Right ventricle myocardium superior (tissue), 1 donor: ENCODE measurements around the gene TUBB3. TPM values are rescaled to one million over a fixed set of nuclear protein-coding genes. Genes with fewer than 3 reads are reported as not detected.
"Not testable (repeated sequence)": the region's sequence is repeated elsewhere in the genome, so short reads cannot be mapped to it uniquely, and the experiment has no call there.

ENCODE experiments used
- ATAC-seq: fragments of 200-7000 bp; cut with Tn5 transposase; one replicate; pipeline ENCODE4 v1.9.1; 2020; ENCODE audit warnings: mild to moderate bottlenecking; ENCODE audit not compliant: poor library complexity
- DNase-seq: peaks from one replicate; pipeline ENCODE4 v3.0.0-alpha.2; 2020
- intact Hi-C: fragments of 100-400 bp; cut with DNase I; formaldehyde crosslinking; loops from one replicate; pipeline ENCODE4 v1.11.2; 2022
- total RNA-seq: library from RNA; stranded (reverse); fragmentation: NEBNext Ultra II Directional; extraction: Animal tissue kit (Norgen Biotek cat#: 25700); gene quantifications from one replicate; pipeline ENCODE4 v1.2.1, GENCODE V29; 2021
- donor health status: DM: no; HTN: yes; CAD: no; lungs with severe emphysema.

Gene TUBB3
- total RNA-seq, 1 donor from 2014 or later = 1.8 TPM

DNA sequence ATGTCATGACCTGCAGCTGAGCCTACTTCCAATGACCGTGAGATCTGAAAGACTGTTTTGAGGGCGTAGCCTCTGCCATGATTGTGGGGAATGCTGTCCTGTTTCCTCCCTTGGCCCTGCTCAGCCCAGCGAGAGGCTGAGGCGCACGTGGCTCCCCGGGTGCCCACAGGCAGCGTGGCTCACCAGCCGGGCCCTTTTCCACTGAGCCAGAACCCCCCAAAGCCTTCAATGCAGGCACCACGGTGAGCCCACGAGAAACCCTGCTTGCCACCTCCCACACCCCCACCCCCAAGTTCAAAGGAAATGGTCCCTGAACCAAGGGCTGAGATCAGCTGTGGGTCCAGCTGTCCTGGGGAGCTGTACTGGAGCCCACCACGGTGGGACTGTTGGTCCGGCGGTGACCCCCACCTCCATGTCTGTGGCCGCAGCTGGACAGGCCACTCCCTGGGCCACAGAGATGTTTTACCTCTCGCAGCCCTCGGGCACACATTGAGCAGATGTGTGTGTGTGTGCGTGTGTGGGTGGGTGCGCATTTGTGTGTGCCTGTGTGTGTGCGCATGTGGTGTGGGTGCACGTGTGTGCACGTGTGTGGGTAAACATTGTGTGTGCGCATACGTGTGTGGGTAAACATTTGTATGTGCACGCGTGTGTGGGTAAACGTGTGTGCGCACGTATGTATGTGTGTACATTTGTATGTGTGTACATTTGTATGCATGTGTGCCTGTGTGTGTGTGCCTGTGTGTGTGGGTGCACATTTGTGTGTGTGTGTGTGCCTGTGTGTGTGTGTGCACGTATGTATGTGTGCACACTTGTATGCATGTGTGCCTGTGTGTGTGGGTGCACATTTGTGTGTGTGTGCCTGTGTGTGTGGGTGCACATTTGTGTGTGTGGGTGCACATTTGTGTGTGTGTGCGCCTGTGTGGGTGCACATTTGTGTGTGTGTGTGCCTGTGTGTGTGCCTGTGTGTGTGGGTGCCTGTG, 9.4 kb upstream of the TUBB3 start:
- ATAC-seq (no peak), DNase-seq (no peak)
- intact Hi-C loops = no loop called here

DNA sequence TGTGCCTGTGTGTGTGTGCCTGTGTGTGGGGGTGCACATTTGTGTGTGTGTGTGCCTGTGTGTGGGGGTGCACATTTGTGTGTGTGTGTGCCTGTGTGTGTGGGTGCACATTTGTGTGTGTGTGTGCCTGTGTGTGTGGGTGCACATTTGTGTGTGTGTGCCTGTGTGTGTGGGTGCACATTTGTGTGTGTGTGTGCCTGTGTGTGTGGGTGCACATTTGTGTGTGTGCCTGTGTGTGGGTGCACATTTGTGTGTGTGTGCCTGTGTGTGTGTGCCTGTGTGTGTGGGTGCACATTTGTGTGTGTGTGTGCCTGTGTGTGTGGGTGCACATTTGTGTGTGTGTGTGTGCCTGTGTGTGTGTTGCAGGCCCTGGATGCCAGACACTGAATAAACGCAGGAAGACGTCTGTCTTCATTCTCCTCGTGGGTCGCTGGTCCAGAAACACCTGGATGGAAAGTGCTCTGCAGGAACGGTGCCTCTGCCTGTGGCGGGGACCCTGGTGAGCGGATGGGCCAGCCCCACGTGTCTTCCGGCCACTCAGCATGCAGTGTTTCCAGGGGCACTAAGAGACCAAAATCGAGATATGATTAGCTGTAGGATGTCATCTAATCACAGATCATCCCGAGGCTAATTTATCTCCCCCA, 8.4 kb upstream of the TUBB3 start:
- ATAC-seq, intact Hi-C loops: not testable (repeated sequence)

DNA sequence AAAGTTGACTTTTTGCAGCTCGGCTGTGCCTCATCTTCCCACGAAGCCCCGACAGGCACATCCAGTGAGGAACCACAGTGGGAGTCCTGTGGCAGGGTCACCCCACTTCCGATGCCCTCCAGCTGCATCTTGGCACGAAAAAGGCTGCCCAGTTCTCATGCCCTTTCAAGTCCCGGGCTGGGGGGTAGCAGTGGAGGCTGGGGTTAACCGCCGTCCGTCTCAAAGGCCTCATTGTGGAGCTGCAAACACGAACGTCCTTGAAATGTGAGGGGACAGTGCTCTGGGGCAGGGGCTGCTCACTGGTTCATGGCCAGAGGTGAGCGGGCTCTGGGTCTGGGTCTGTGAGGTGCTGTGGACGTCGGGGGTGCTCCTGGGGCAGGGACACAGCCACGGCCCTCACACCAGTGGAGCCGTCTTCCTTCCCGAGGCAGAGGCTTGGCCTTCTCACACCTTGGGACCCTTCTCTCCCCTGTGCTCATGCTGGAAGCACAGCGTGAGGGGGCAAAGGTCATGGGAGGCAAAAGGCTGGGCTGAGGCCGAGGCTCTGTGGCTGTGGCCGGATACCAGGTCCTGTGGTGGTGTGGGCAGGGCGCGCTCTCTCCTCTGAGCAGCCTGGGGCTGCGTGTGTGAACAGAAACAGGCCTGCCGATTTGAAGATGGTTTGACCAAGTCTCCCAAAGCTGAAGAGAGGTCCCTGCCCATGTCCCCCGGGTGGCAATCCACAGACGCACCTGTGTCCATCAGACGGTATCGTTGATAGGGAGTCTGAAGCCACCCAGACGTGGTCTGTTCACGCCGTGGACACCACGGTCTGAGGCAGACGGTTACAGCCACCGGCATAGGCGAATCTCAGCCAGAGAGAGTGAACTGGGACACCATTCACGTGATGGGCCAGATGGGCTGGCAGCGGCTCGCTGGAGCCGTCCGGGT, 7.6 kb upstream of the TUBB3 start:
- ATAC-seq = no peak
- intact Hi-C loops = no loop called here
- no peak for DNase-seq

More for the DNA sequence above, 8.4 kb upstream of the TUBB3 start:
- DNase-seq = not testable (repeated sequence)

DNA sequence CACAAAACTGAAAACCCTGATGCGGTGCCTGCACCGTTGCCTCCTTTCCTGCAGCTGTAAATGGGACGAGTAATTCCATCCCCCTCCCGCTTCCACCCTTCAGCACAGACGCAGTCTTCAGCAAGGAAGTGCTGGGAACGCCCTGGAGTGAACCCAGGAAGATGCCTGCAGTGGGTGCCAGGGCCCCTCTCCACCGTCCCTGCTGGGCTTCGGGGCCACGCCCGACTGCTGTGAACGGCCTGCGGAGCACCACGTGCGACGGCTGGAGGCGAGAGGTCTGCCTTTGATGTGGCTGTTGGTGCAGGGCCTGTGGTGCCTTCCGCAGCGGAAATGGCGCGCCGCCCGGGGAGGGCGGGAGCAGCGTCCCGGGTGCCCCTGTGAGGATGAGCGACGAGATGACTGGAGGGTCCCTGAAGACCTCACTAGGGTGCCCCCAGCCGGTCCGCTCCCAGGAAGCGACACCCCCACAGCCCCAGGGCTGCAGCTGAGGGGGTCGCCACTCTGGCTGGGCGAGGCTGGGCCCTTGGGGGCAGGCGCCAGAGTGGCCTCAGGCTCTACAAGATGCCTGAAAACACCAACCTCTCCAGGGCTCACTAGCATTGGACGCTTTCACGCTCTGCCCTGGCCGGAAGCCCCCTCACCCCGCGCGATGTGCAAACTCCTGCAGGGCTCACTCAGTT, 5.2 kb upstream of the TUBB3 start:
- ATAC-seq = peak; percentile 75
- intact Hi-C loops = no loop called here
- peak; percentile 91 for DNase-seq

DNA sequence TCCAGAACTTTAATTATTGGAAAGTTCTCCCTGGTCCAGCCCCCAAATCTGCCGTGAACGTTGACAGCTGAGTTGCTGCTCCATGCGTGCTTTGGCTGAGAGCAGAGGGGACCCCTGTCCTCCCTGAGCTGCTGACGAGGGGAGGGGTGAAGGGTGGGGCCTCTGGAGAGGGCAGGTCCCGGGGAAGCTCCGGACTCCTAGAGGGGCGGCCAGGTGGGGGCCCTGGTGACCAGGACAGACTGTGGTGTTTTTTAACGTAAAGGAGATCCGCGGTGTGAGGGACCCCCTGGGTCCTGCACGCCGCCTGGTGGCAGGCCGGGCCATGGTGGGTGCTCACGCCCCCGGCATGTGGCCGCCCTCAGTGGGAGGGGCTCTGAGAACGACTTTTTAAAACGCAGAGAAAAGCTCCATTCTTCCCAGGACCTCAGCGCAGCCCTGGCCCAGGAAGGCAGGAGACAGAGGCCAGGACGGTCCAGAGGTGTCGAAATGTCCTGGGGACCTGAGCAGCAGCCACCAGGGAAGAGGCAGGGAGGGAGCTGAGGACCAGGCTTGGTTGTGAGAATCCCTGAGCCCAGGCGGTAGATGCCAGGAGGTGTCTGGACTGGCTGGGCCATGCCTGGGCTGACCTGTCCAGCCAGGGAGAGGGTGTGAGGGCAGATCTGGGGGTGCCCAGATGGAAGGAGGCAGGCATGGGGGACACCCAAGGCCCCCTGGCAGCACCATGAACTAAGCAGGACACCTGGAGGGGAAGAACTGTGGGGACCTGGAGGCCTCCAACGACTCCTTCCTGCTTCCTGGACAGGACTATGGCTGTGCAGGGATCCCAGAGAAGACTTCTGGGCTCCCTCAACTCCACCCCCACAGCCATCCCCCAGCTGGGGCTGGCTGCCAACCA, 4.4 kb upstream of the TUBB3 start, which contains the start of gene MC1R:
Gene MC1R (plus strand): TSS at position 410 of the 895 bp plus-strand sequence. CDS start 397 bp downstream, at position 807.
- DNase-seq (no peak), ATAC-seq (peak; percentile 7)
- intact Hi-C loops = no loop called here

DNA sequence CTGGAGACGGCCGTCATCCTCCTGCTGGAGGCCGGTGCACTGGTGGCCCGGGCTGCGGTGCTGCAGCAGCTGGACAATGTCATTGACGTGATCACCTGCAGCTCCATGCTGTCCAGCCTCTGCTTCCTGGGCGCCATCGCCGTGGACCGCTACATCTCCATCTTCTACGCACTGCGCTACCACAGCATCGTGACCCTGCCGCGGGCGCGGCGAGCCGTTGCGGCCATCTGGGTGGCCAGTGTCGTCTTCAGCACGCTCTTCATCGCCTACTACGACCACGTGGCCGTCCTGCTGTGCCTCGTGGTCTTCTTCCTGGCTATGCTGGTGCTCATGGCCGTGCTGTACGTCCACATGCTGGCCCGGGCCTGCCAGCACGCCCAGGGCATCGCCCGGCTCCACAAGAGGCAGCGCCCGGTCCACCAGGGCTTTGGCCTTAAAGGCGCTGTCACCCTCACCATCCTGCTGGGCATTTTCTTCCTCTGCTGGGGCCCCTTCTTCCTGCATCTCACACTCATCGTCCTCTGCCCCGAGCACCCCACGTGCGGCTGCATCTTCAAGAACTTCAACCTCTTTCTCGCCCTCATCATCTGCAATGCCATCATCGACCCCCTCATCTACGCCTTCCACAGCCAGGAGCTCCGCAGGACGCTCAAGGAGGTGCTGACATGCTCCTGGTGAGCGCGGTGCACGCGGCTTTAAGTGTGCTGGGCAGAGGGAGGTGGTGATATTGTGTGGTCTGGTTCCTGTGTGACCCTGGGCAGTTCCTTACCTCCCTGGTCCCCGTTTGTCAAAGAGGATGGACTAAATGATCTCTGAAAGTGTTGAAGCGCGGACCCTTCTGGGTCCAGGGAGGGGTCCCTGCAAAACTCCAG, 3.4 kb upstream of the TUBB3 start:
- no peak for DNase-seq
- intact Hi-C loops = no loop called here

DNA sequence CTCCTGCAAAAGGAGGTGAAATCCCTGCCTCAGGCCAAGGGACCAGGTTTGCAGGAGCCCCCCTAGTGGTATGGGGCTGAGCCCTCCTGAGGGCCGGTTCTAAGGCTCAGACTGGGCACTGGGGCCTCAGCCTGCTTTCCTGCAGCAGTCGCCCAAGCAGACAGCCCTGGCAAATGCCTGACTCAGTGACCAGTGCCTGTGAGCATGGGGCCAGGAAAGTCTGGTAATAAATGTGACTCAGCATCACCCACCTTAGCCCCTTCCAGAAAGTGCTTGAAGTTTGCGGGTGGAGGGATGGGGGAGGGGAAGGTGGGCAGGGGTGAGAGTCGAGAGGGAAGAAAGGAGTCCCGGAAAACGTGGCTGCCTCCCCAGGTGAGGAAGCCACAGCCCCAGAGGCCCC, 2.4 kb upstream of the TUBB3 start:
- intact Hi-C loops = no loop called here
- DNase-seq = no peak

More for the DNA sequence above, 3.4 kb upstream of the TUBB3 start:
- ATAC-seq = no peak

DNA sequence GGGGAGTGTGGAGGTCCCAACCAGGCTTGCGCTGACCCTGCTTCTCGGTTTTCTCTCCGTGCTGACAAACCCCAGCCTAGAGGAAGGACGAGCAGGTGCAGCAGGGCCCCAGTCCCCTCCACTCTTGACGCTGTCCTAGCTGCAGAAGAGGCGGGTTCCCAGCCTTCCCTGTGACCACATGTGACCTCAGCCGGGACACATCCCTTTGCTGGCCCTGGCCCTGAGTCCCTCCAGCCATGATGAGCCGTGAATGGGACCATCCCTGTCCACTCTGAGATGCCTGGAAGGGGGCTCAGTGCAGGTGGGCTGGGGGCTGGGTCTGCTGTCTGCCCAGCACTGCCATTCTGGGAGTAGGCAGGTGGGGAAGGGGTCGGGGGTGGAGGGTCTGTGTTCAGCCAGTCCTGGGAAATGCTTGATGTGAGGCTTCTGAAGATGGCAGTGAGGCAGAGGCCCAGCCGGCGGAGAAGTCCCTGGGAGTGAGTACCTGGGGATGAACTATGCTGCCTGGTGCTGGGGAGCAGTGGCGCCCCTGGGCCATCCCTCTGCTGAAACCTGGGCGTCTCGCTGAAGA, 1.9 kb upstream of the TUBB3 start:
- DNase-seq (no peak), ATAC-seq (no peak)
- intact Hi-C loops = no loop called here

More for the DNA sequence above, 2.4 kb upstream of the TUBB3 start:
- ATAC-seq = no peak

DNA sequence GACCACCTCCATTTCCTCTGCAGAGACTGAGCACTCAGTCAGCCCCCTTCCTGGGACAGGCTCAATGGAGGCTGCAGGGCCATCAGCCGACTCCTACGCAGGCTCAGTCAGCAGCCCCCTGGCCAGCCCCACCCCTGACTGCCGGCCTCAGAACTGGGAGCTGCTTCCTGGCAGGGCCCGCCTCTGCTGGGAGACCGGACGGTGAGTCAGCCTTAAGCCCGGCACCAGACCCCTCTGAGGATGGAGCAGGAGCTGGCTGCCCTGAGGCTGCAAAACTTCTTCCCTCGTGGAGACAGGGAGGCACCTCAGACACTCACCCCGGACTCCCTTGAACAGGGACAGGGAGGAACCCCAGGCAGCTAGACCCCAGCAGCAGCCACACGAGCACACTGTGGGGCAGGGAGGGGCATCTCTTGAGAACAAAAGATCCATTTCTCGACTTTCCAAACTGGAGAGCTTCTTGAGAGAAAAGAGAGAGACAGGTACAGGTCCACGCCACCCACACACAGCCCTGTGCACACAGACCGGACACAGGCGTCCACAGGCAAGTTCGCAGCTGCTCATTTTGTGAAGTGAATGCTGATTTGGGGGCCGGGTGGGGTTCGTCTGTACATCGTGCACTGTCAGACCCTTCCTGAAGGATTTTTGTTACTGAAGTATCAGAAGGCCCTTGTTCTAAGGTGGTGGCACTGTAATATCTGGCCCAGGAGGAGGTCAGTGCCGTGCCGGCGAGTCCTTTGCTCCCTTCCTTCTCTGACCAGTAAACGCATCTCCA, 1.3 kb upstream of the TUBB3 start:
- intact Hi-C loops = no loop called here
- ATAC-seq (peak; percentile 29), DNase-seq (peak; percentile 89)

DNA sequence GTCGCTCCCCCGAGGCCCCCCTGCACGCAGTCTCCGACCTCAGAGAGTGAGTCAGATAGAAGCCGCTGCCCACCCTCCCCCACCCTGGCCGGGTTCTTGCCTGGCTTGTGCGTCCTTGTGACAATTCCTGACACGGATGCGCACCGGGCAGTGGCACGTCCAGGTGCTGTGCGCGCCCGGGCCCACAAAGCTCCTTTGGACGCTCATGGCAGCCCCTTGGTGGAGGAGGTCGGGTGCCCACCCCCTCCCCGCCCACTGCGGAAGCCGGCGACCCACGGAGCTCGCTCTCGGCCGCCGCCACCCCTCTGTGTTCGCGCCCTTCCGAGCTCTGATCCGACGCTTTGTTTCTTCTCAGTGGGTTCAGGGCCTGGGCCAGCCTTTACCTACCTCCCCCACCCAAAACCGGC, 662 bp upstream of the TUBB3 start:
- DNase-seq (peak; percentile 84), ATAC-seq (no peak)
- intact Hi-C loops = no loop called here

DNA sequence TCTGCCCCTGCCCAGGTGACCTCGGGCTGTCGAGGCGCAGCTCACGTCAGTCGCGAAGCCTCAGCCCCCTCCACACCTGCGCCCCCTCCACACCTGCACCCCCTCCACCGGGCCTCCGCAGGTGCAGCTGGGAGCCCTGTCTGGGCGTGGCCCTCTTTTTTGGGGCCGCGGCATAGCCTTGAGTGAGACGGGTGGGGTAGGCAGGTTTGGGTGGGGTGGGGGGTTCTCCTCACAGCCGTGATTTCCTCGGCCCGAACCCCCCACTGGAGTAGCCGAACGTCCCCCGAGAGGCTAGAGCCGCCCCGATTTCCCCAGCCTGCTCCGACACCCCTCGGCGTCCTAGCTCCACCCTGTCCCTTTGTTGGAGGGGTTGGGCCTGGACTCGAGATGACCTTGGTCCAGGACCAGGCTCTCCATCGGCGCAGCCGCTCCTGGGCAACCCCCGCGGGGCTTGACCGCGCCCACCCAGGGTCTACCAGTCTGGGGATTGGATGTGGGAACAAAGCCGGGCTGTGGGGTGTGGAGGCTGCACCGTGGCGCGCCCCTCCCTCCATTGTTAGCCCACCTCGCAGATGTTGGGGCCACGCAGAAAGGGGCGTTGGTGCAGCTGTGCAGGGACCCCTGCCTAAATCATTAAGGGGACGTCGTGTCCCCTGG, 626 bp downstream of the TUBB3 start:
- ATAC-seq (no peak), DNase-seq (no peak)
- intact Hi-C loops = no loop called here

DNA sequence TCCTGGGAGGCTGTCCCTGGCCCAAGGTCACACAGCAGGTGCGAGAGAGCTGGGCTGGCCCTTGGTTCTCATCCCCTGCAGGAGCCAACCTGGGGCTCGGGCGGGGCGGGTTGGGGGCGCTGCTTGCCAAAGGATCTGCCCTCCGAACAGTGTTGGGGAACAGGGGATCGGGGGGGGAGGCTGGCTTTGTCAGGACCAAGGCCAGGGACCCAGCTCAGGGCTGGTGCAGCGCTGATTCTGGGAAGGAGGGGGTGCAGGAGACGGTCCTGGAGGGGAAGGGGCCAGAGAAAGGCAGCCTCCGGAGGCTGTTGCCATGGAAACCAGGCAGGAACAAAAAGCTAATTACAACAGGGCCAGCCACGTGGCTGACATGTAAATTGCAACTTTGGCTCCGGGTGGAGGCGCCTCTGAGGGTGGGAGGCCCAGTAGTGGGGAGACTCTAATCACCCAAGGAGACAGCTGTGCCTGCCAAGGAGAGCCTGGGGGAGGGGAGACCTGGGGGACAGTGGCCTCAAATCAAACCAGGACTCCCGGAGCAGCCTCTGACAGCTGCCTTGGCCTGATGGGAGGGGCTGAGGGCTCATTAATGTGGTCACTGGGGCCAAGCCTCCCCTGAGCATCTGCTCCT, 1.3 kb downstream of the TUBB3 start:
- intact Hi-C loops = no loop called here
- DNase-seq = no peak
- ATAC-seq = no peak

DNA sequence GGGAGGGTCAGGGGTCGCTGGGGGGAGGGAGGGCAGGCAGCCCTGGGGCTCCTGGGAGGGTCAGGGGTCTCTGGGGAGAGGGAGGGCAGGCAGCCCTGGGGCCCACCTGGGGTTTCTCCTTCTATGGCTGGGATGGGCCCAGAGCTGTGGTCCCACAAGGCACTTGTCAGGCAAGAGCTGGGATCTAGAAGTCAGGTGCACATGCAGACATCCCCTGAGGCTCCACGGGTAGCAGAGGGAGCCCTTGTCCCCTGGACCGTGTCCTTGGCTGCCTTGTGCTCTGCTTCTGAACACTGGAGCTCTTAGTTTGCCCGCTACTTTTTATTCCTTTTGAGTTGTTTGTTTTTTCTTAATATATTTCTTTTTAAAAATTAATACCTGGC, 1.8 kb downstream of the TUBB3 start:
- intact Hi-C loops = no loop called here
- ATAC-seq (no peak), DNase-seq (no peak)

DNA sequence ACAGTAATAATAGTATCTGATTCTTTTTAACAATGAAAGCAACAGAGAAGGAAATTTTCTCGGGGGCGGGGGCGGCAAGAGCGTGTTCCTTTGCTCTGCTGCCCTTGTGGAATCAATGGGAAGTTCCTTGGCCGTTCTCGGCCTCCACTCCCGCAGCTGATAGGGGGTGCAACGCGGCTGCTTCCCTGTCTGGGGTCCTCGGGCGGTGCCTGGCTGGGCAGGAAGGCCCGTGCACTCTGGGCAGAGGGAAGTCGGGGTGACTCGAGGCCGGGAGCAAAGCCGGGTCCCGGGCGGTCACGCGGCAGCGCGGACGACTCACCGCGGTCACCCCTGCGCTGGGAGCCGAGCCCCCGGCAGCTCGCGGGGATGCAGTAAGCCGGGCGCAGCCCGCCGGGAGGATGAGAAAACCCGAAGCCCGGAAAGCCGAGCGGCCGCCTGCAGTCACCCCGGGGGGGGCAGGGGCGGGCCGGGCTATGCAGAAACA, 2.5 kb downstream of the TUBB3 start:
- intact Hi-C loops = no loop called here
- no peak for DNase-seq
- ATAC-seq = no peak
